ENCODE data around the gene PPP1R1B. TPM values are rescaled to one million over a fixed set of nuclear protein-coding genes. Genes with fewer than 3 reads are reported as not detected.

PPP1R1B gene
- total RNA-seq, 1 experiment from 2014 or later: not detected

DNA sequence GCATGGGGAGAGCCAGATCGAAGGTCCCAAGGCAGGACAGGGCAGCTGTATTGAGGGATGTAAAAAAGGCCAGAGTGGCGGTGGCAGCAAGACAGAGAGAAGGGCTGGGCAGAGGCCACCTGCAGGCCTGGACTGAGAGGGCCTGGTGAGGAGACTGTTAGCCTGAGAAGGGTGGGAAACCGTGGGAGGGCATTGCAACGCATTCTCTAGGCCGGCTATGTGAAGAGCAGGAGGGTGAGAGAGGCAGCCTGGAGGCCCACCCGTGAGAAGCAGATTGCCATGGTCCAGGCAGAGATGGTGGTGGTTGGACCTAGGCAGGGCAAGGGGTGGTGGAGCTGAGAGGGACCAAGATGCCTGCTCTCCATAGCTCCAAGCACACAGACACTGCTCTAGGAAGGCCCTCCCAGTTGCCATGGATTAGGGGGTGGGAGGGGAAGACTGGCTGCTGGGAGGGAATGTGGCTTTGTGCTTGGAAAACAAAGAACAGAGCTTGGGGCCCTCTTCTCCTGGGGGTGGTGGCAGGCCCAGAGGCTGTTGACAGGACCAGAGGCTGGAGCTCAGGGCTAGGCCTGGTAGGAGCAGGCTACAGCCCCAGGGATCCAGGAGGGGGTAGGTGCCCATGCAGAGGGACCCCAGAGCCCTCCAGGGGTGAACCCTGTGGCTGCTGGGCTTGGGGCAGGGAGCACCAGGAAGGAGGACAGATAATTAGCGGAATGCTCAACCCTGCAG is 26.0 kb downstream of the PPP1R1B start:
- no peak for DNase-seq (ENCODE audit: low read depth)

DNA sequence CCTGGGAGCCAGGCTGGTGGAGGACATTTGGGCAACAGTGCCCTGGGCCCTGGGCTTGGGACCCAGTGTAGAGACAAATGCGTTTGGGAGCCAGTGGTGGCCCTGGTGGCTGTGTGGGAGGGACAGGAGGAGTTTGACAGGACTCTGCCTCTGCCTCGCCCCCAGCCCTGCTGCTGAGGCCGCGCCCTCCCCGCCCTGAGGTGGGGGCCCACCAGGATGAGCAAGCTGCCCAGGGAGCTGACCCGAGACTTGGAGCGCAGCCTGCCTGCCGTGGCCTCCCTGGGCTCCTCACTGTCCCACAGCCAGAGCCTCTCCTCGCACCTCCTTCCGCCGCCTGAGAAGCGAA is 26.5 kb downstream of the PPP1R1B start:
- no peak for DNase-seq (ENCODE audit: low read depth)

DNA sequence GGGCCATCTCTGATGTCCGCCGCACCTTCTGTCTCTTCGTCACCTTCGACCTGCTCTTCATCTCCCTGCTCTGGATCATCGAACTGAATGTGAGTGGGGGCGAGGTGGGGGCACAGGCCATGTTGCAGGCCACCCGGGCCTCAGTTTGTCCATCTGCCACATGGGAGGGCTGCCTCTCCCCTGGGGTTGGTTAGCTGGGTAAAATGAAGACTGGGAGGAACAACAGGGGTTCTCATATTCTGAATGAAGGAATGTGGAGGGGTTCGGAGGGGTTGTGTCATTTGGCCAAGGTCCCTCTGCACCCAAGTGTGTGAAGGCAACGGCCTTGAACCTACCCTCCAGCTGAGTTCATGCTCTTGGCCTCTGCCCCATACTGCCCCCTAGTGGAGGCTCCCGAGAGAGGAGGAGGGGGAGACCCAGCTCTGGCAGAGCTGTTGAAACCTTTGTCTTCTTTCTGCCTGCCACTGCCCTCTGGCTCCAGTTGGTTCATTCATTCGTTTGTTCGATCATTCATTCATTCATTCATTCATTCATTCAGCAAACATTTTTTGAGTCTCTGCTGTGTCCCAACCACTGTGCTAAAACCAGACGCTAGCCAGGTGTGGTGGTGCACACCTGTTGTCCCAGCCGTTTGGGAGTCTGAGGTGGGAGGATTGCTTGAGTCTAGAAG is 27.0 kb downstream of the PPP1R1B start:
- no peak for DNase-seq (ENCODE audit: low read depth)

DNA sequence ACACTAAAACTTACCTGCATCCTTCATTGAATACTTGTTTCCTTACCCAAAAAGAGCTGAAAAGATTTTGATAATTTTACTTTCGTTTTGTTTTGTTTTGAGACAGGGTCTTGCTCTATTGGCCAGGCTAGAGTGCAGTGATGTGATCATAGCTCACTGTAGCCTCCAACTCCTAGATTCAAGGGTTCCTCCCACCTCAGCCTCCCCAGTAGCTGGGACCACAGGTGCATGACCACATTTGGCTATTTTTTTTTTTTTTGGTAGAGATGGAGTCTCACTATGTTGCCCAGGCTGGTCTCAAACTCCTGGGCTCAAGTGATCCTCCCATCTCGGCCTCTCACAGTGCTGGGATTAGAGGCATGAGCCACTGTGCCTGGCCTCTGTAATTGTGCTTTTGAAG is 28.4 kb downstream of the PPP1R1B start:
- DNase-seq (ENCODE audit: low read depth): no peak

DNA sequence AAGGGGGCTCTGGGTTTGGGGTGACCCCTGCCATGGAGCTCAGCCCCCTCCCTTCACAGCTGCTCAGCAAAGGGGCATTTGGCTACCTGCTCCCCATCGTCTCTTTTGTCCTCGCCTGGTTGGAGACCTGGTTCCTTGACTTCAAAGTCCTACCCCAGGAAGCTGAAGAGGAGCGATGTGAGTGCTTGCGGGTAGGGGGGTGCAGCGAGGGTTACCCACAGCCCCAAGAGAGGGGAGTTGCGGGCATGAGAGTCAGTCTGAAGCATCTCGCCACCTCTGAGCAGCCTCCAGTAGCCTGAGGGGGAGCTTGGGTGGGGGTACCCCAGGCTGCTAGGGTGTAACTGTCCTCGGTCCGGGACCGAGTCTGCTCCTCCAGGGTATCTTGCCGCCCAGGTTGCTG is 31.6 kb downstream of the PPP1R1B start:
- DNase-seq (ENCODE audit: low read depth): no peak

DNA sequence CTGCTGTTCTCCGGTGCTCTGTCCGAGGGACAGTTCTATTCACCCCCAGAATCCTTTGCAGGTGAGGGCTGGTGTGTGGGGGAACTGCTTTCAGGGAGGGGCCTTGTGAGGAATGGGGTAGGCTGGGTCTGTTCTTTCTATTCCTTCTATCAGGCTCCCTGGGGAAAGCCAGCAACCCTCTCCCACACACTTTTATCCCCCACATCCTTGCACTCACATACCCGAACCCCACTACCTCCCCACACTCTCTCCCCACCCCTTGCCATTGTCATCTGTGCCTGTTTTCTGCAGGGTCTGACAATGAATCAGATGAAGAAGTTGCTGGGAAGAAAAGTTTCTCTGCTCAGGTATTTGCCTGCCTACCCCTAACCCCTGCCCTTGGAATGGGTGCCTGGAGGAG is 32.0 kb downstream of the PPP1R1B start:
- no peak for DNase-seq (ENCODE audit: low read depth)

DNA sequence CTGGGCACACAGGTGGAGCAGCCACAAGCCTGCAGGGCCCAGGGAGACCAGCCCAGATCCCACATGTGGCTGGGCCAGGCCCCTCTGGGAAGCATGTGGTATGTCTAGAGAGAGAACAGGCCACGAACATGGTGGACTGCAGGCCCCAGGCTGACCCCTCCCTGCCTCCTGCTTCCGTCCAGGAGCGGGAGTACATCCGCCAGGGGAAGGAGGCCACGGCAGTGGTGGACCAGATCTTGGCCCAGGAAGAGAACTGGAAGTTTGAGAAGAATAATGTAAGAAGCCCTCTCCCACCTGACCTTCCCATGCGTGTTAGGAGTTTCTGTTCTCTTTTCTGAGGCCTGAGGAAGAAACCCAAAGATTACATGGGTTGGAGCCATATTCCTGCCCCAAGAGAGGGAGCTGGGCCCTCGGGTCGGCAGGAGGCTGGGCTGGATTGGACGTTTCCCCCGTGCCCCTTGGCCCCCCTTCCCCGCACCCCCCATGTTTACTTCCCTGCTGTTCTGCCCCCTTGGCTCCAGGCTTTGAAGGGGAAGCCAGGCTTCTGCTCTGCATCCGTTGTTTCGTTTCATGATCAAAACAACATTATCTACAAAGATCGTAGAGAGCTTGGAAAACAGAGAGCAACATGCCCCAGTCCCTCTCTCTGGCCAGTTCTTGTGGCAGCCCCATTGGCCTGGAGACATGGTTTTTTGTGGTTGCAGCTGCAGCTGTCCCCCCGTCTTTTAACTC is 32.7 kb downstream of the PPP1R1B start:
- no peak for DNase-seq (ENCODE audit: low read depth)

DNA sequence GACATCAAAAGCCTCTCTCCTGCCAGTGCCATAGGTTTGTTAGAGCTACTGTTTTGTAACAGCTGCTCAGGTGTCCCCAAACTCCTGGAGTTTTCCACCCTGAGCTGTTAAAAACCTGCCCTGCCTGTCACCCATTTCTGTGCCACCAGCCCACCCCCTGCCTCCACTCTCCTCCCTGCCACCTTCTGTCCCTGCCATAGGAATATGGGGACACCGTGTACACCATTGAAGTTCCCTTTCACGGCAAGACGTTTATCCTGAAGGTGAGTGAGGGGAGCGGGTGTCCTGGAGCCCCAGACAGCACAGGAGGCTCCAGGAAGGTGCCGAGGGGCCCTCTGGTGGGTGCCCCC is 33.2 kb downstream of the PPP1R1B start:
- no peak for DNase-seq (ENCODE audit: low read depth)

DNA sequence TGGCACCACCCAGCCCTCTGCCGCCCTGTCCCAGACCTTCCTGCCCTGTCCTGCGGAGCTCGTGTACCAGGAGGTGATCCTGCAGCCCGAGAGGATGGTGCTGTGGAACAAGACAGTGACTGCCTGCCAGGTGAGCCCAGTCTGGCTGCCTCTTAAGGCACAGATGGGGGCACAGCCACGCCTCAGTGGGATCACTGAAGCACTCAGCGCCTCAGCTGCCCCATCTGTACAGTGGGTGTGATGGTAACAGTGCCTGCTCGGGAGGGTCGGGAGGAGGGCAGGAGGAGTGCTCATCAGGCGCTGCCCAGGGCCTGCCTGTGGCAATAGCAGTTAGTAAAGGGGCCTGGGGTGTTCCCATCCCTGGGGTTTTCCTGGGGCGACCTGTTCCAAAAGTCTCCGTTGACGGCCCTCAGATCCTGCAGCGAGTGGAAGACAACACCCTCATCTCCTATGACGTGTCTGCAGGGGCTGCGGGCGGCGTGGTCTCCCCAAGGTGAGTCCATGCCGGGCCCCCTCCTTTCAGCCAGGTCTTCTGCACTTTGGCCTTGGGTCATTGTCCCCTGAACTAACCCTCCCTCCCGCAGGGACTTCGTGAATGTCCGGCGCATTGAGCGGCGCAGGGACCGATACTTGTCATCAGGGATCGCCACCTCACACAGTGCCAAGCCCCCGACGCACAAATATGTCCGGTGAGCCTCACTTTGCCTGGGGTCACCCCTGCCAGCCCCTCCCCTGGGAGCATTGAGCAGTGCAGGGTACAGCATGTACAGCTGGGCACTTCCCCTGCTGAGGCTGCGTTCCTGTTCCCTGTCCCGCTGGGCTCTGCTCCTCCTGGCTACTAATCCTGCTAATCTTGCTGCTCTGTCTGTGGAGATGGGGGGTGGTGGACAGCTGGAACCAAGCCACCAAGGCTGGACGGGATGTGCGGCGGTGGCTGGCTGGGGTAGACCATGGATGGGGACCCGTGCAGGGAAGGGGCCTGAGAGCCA is 33.9 kb downstream of the PPP1R1B start:
- DNase-seq (ENCODE audit: low read depth): no peak

DNA sequence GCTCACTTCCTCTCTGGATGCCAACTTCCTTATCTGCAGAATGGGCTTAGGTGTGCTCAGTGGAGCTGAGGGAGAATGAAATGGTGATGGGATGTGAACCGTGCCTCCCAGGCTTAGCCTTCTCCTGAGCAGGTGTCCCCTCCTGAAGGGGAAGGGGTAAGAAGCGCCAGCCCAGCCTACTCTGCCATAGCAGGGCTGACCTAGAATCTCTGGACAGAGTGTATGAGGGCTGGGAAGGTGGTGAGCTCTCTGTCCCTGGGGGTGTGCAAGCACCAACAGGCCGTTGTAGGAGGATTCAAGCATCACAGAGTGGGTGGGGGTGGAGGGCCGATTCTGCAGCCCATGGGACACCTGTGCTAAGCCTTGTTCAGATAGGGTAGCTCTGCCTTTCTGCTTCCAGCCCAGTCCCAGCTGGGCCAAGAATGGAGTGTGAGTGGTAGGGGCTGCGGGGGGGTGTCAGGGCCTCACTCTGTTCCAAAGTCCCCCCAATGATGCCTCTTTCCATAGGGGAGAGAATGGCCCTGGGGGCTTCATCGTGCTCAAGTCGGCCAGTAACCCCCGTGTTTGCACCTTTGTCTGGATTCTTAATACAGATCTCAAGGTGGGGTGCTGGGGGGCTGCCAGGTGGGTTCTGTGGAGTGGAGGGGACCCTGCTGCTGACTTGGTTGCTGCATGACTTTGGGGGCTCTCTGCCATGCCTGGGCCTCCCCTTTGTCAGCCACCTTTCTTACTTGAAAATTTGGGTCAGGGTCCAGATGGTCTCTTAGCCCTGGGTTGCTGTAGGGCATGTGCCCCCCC is 35.2 kb downstream of the PPP1R1B start:
- DNase-seq (ENCODE audit: low read depth): no peak

DNA sequence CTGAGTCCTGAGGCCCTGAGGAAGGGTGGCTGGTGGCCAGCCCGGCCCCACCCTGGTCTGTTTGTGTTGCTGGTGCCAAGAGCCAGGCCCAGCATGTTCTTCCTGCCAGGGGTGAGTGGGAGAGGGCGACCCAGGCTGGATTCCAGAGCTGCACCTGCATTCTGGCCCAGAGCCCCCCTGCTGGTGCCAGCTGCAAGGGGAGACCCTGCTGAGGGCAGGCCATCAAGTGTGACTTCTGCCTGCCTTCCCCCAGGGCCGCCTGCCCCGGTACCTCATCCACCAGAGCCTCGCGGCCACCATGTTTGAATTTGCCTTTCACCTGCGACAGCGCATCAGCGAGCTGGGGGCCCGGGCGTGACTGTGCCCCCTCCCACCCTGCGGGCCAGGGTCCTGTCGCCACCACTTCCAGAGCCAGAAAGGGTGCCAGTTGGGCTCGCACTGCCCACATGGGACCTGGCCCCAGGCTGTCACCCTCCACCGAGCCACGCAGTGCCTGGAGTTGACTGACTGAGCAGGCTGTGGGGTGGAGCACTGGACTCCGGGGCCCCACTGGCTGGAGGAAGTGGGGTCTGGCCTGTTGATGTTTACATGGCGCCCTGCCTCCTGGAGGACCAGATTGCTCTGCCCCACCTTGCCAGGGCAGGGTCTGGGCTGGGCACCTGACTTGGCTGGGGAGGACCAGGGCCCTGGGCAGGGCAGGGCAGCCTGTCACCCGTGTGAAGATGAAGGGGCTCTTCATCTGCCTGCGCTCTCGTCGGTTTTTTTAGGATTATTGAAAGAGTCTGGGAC is 36.0 kb downstream of the PPP1R1B start:
- no peak for DNase-seq (ENCODE audit: low read depth)

DNA sequence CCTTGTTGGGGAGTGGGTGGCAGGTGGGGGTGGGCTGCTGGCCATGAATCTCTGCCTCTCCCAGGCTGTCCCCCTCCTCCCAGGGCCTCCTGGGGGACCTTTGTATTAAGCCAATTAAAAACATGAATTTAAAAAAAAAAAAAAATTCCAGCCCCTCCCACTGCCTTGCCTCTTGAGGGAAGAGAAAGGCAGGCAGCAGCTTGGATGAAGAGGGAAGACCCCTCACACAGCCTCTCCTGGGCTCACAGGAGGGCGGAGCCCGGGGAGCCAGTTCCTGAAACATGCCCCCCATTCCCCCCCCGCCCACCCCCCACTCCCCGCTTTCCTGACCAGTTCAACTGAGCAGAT is 36.6 kb downstream of the PPP1R1B start:
- DNase-seq (ENCODE audit: low read depth): no peak

DNA sequence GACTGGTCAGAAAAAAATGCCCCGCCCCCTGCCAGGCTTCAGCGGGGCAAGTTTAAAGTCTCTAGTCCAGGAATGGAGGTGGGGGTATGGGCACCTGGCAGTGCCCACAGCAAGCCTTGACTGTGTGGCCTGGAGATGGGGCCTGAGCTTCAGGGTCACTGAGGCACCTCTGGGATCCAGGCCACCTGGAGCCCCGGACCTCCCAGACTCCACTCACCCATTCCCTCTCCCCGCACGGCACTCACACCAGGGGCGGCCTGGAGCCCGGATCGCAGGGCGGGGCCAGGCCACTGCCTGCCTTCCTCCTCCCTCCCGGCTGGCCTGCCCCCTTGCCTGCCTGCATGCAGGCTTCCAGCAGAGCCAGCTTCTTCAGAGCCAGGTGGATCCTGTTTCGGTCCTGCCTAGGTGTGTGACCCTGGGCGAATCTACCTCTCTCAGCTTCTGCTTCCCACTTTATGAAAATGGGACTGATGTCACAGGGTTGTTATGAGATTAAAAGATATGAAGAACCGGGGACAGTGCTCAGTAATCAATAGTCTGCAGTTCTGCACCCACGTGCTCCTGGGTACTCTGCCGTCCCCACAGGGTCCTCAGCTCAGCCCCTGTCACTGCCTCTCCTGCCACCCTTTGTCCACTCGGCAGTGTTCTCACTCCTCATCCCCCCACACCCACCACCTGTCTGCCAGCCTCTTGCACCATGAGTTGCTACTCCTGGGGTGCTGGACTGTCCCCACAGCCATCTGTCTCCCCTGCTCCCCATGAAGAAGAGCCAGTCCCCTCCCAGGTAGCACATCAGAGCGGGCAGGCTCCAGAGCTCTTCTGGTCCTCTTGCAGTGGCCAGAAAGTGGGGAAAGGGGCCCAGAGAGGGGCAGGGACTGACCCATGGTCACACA is 37.2 kb downstream of the PPP1R1B start:
- no peak for DNase-seq (ENCODE audit: low read depth)

DNA sequence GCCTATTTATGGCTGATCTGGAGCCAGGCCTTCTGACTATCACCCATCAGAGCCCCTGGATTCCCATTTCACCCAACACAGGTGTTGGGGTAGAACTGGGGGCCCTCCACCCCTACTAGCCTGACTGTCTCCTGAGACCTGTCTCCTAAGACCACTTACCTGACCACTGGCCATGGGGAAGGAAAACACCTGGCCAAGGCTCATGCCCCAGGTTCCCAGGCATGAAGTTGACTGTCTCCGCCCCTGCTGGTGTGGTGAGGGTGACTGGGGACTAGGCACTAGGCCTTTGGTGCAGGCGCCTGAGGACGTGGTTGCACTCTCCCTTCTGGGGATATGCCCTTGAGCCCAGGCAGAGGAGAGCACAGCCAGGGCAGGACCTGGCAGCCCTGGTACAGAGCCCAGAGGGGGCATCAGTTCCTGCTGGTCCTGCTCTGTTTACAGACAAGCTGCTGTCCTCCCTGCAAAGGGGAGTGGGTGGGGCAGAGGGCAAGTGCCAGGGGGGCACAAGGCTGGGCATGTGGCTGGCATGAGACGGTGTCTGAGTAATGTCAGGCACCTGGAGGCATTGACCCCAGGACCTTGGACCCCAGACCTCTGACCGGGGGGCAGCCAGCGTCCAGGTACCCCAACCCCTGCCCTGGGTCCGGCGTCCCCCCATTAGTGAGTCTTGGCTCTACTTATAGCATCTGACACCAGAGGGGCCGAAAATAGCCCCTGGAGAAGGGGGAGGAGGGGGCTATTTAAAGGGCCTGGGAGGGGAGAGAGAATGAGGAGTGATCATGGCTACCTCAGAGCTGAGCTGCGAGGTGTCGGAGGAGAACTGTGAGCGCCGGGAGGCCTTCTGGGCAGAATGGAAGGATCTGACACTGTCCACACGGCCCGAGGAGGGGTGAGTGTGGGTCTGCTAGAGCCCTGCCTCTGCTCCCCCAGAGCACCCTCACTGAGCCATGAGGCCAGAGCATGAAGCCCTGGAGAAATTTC is 38.1 kb downstream of the PPP1R1B start, which contains the start of gene TCAP:
TSS of gene TCAP (plus strand) at position 769 of the 981 bp plus-strand sequence. CDS start at position 780, 11 bp downstream.
- no peak for DNase-seq (ENCODE audit: low read depth)

DNA sequence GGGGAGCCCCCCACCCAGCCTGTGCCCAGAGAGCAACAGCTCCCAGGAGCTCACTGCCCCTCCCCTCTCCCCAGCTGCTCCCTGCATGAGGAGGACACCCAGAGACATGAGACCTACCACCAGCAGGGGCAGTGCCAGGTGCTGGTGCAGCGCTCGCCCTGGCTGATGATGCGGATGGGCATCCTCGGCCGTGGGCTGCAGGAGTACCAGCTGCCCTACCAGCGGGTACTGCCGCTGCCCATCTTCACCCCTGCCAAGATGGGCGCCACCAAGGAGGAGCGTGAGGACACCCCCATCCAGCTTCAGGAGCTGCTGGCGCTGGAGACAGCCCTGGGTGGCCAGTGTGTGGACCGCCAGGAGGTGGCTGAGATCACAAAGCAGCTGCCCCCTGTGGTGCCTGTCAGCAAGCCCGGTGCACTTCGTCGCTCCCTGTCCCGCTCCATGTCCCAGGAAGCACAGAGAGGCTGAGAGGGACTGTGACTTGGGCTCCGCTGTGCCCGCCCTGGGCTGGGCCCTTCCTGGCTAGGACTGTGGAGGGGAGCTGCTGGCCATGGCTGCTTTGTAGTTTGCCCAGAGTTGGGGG is 39.0 kb downstream of the PPP1R1B start:
- DNase-seq (ENCODE audit: low read depth): peak; percentile 40

DNA sequence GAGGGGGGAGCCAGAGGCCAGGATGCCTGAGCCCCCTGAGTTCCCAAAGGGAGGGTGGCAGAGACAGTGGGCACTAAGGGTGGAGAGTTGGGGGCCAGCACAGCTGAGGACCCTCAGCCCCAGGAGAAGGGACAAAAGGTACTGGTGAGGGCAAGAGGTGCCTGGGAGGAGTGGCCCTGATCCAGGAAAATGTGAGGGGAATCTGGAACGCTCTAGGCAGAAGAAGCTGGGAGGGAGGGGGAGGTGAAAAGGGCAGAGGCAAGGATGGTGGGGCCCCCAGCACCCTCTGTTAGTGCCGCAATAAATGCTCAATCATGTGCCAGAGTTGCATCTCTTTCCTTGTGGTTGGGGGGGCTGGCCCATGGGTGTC is 39.5 kb downstream of the PPP1R1B start:
- DNase-seq (ENCODE audit: low read depth): no peak

DNA sequence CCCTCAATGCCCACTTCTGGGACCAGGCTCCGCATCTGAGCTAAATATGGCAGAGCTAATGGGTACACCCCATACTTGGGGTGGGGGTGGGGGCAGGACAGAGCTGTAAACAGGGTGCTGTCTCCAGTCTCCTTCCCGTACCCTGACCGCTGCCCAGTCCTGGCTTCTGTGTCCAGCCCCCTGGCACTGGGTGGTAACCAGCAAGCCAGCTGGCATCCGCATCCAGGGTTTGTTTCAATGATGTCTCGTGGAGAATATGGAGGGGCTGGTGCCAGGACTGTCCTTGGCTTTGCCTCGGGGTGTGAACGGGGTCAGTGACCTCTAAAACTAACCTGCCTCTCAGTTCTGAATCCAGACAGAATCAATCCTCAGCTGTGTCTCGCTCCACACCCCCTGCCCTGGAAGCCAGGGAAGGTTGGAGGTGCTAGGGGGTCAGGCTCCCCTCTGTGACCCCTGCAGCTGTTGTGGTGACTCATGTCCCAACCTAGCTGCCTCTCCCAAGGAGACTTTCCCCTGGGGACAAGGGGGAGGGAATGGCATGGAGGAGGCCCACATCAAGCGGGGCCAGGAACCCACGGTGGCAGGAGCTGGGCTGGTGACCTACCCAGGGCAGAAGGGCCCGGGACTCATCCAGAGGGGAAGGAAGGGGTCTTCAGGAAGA is 40.0 kb downstream of the PPP1R1B start:
- DNase-seq (ENCODE audit: low read depth): peak; percentile 42
